Inflammatory macrophage (primary cell): ENCODE measurements around the gene ITPRID1.

ENCODE experiments used
- DNase-seq, 2 donors: peaks; one replicate each; pipeline ENCODE4 v3.0.0-alpha.2; 2020 to 2022

Gene ITPRID1

DNA sequence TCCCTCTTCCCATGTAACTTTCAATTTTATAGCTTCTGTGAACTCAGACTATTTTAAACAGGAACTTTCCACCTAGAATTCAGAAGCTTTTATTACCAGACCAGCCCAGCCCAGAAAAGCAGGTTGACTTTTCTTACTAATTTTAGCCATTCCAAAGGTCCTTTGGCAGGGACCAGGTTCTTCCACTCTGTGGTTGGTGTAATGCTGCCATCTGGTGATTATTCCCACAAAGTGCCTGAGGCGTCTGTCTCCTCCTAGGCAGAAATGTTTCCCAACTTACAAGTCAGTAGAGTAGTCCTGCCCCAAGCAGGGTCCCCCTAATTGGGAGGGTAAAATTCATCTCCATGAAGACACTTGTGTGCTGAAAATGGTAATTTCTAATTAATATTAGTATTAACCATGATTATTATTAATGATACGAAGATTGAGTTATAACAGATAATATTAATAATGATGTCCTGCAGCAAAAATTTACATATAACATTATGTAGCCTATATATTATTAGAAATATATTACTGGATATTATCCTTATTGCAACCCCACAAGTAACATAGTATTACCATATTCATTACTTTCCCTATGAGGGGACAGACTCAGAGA lies 120.1 kb downstream of the ITPRID1 start:
- peak; percentile 53 to 61 for DNase-seq

DNA sequence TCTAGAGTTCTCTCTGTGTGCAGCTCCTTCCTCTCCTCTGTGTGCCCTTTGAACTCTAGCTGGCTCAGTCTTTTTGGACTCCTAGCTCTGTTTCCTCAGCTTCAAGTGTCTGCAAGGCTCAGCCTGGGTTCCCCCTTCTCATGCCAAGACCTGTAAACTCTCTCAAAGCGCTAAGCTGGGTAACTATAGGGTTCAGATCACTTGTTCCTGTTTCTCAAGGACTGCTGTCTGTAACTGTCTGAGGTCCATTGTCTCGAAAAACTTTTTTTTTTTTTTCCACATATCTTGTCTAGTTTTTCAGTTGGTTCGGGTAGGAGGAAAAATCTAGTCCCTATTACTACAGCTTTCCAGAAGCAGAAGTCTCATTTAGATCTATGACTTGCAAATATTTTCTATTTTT lies 126.5 kb downstream of the ITPRID1 start:
- peak; percentile 60 to 65 for DNase-seq

DNA sequence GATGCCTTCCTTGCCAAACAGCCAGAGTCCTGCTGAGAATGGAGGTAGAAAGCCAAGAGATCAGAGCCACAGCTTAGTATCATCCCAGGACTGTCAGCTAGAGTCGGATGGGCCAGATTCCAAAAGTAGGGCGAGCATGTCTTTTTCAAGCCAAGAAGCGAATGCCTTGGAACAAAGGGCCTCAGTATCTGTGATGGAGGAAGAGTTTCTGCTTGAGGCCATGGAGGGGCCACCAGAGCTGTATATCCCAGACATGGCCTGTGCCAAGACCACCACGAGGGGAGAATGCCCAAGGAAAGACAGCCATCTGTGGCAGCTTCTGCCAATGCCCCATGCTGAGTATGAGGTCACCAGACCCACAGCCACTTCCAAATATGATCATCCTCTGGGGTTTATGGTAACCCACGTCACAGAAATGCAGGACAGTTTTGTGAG lies 128.8 kb downstream of the ITPRID1 start:
- DNase-seq, result no peak

DNA sequence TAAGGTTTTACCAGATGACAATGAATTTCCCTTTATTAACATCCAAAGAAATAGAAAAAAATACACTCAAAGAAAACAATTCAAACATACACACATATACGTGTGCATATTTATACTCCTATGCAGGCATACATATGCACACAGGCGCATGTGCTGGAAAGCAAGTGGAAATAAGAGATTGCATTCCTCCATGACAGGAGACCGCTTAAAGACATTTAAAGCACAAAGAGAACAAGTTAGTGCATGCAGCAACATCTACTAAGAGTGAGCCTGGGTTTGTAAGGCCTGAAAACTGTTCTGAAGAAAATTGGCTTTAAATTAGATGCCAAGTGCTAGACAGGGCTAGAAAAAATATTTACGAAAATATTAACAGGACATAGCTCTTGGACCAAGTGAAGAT lies 133.1 kb downstream of the ITPRID1 start:
- DNase-seq, result no peak

DNA sequence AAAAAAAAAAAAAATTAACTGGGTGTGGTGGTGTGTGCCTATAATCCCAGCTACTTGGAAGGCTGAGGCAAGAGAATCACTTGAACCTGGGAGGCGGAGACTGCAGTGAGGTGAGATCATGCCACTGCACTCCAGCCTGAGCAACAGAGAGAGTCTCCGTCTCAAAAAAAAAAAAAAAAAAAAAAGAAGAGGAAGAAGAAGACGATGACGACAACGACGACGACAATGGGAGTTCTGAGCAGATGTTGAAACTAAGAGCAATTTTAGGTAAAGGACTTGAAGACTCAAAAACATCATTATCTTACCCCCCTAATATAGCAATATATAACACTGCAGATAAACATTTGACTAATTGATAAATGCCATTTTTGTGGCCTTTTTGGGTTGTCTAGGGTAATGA lies 133.6 kb downstream of the ITPRID1 start:
- peak; percentile 57 to 59 for DNase-seq

DNA sequence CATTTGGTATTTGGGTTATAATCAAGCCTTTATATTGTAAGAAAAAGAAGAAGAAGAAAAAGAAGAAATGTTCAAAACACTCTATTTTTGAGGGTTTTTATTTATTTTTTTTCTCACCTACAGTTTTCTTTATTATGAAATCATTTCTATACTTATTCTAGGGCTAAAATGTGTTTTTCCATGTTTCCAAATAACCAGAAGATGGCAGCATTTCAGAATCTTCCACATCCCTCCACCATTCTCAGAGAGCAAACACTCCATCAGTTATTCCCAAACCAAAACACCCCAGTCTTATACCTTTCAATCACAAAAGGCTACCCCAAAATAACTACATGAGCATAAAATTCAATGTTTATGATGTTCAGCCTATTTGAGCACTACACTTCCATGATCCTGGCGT lies 134.4 kb downstream of the ITPRID1 start:
- DNase-seq, result peak; percentile 21 to 26

DNA sequence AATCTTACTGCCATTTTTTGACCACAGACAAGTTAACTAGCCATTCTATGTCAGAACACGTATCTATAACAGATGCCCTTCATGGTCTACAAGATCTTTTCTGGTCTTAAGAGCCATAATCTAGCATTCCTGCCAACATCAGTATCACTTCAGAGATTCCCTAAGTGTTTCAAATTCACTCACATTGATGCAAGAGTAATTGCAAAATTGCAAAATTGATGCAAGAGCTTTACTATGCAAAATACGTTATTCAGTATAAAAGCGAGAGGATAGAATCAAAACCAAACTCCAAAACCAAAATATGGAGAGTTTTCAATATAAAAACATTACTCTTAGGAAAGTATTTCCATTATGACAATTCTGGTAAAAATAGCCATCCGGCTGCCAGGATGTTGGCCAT lies 135.0 kb downstream of the ITPRID1 start:
- peak in 1 of 2 donors; percentile 57 for DNase-seq

DNA sequence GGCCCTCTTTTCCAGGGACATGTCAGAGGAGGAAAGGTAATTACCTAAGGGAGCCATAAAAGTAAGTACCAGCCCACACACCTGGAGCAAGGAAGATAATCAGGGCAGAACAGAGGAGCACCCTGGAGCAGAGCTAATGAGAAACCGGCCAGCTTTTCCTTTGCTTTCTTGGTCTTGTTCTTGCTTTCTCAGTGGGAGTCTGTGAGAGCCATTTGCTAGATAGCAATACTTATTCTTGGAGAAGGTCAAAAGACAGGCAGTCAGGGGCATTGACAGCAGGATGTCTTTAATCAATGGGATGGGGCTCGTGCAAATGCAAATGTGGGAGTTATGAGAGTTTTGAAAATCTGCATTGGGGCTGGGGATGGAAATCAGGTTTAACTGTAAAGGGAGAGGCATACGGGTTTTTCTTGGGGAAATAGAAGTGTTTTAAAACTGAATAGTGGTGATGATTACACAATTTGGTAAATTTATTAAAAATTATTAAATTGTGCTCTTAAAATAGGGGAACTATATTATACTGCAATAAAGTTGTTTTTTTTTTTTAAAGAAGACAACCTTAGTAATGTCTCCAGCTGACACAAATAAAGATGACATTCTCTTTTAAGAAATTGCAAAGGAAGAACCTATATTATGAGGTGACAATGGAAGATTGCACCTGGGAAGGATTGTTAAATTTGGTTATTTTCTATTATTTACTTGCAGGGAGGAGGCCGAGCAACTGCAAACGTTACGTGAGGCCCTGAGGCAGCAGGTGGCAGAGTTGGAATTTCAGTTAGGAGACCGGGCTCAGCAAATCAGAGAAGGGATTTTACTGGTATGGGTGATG lies 137.6 kb downstream of the ITPRID1 start:
- no peak for DNase-seq

DNA sequence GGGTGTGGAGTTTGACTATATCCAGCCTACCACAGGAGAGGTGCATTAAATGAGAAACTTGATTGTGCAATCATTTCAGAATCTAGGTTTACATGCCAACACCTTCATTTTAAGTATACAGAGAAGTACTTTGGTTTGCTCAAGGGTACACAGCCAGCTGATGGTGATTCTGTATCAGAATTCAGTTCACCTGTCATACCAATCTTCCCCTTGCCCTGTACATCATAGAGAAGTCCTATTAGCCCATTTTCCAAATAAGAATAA lies 138.1 kb downstream of the ITPRID1 start:
- no peak for DNase-seq

DNA sequence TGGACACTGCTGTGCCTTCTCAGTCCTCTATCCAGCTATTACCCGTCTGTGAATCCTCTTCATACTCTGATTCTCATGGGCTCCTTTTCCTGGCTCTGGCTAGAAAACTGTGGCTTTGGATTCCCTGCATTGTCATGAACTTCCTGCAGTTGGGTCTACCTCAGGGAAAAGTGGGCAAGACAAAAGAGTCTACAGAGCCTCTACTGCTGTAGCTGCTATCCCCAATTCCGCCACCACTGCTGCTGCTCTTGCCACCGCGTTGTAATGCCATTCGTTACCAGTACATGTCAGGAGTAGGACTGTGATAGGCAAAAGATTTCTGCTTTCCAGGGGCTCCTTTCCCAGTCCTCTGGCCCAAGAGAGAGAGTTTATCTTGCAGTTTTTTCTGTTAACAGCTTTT lies 149.2 kb downstream of the ITPRID1 start:
- peak in 1 of 2 donors; percentile 1 for DNase-seq

DNA sequence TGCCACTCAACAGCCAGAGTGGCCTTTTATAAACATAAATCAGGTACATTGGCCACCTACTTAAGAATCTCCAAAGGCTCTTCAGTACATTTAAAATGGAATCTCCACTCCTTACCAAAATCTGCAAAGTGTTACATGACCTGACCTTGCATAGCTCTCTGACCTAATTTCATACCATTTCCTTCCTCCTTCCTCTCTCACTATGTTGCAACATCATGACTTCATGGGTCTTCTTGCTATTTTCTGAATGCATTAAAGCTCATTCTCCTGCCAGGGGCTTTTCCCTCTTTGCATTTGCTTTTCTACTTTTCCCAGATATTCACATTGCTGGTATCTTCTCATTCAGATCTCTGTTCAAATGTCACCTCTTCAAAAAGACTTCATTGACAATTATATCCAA lies 151.0 kb downstream of the ITPRID1 start:
- DNase-seq, result peak; percentile 59 to 79

DNA sequence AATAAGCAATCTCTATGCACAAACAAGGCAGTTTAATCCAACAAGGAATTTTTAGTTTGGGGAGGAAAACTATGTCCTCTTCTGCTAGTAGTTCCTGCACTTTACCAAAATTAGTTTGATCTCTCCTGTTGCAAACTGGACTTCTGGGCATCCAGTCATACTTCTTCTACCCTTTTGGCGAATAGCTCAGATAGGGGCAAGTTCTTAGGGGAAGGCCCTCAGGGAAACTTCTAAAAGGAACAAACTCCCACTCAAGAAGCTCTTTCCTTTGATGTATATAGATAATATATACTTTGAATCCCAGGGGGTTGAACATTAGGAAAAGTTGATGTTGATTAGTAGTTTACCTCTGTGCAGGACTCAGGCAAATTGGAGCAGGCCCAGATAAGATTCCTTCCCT lies 151.7 kb downstream of the ITPRID1 start:
- no peak for DNase-seq

DNA sequence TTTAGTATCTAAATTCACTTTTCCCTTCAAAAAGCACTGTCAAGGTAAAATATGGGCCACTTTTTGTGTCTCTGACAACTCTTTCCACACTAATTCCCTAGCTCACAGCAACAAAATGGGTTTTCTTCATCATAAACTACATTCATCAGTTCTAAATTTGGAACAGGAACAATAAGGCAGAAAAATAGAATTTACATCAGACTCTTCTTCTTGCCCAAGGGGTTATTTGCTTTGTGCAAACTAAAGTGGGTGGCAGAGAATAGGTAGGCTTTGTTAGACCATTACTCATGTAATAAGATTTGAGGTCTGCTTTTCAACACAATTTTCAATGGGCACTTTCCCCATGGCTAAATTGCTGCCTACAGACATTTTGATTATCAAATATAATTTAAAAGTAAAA lies 155.6 kb downstream of the ITPRID1 start:
- DNase-seq, result peak; percentile 39 to 42

DNA sequence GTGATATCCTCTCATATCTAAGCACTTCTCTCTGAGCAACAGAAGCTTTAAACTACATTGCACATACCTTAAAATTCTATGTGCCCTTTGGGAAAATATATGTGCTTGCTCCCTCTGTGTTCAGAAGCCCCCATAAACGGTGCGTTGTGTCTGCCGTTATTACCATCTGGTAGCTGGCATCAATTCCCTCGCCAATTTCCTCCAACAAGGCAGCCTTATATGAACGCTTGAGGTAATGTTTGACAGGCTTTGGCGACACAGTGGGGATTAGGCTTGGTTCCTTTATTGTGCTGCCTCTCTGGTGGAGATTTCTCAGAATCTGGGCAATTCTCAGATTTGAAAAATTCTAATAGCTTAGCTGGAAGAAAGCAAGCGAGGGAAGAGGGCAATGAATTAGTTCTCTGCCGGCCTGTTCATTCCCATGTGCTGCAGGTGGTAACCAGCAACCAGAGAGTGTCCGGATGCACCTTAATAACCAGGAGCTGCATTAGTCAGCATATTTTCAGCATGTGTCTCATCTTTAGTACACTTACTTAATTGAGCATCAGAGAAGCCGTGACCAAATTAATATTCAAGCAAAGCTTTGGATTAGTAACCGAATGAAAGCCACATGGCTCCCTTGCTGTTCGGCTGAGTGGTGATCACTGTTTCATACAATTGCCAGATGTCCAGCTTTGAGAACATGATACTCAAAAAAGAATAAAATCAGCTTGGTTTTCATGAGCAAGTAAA lies 165.8 kb downstream of the ITPRID1 start:
- no peak for DNase-seq

DNA sequence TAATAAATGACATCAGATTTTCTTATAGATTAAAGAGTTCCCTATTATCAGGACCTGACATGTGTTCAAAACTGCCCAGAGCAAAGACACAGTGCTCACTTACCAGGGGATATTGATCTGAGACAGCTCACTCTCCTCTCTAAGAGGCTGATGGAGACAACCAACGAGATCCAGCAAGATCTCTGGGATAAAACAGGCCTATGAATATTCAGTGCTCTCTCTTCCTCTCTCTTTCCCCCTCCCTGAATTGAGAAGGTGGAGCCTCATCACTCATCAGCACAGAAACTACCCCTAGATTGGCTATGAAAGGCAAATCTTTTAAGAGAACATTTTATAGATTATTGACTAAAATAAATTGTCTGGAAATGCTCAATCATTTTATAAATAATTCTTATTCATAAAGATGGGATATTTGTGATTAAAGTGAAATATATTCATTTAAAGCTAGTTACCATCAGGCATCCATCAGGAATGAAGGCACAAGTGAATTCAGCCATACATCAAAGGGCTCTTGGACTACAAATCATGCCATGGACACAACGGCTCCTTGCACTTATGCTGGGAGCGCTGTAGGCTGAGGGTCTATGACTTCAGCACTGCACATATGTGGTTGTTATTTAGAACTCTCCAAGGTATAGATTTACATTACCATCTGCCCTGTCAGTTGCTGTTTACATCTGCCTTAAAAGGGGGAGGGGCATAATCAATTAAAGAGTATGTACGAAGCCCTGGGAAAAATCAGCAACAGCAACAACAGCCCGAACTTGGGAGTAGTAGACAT lies 169.7 kb downstream of the ITPRID1 start:
- no peak for DNase-seq

DNA sequence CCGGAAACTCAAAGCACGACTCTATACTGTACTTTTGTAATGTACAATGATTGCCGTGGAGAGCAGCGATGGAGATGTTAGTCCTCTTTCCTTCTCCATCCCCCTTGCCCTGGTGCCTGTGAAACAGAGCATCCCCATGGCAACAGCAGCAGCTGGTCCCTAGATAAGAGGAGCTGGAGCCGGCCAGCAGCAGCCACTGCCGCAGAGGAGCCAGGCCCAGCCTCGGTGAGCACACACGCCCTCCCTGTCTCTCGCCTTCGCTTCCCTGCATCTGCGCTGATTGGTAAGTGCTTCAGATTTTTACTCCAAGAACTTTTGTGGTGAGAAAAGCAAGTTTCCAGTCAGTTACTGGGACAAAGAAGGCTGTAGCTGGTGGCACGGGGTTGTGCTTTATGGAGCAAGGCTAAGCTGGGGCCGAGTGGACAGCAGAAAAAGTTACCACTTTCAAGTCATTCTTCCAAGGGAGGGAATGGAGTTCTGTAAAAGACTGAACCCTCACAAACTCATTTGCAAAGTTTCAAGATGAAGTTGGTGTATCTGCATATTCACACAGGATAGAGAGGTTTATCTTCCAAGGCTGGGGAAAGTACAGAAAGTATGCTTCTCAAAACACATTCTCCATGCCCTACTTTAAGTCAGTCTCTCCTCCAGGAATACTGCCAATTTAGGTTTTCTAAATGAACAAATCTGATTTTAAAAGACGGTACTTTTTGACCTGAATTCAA lies 173.3 kb downstream of the ITPRID1 start, which contains the start of gene PPP1R17:
TSS of gene PPP1R17 (plus strand) at position 192 of the 725 bp plus-strand sequence. CDS start 5,227 bp downstream, outside the sequence.
- DNase-seq, result no peak

DNA sequence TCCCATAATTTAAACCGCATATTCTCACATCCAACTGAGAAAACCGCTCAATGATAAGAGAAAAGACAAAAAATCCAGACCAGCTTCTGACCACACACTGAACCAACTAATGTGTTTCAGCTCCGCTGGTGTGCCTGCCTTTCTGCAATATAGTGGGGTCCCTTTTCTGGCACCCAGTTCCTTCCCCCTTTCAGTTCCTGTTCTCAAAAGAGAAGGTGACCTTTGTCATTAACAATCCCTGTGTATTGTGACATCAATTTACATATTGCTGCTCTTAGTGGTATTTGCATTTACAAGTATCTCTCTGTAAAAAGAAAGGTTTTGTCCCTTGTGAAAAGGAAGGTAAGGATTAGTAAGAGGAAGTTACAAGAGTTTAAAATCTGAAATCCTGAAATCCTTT lies 174.5 kb downstream of the ITPRID1 start:
- peak; percentile 84 to 86 for DNase-seq

DNA sequence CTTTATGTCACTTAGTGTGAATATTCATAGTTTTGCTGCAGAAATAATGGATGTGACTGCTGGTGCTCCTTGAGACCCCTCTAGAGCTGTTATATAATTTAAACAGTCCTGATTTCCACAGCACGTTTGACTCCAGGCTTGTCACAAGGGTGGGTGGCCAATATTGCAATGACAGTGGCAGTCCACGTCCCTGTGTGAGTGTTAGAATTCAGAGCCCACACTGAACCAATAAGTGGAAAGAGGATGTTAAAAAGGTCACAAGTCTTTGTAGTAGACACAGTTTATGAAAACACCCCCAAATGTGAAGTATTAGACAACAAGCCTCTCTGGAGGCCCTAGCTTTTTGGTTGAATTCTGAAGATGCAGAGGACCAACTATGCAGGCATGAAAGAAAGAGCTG lies 175.1 kb downstream of the ITPRID1 start:
- DNase-seq, result peak; percentile 69 to 76

DNA sequence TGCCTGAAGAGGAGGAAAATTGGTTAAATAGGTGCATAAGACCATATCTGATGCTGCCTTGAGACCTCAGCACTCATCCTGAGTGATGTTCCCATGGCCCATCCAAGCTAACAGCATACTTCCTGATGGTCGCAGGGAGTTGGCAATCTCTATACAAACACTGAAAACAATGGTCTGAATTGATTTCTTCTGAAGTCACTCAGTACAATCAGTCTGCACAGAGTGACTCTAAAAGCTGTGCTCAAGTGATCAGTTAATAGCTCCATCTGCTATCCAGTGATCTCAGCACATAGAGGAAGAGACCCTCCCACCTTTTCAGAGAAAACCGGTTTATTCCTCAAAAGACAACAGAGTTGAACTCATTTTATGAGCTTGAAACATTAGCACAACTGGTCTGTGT lies 177.0 kb downstream of the ITPRID1 start:
- DNase-seq, result no peak

DNA sequence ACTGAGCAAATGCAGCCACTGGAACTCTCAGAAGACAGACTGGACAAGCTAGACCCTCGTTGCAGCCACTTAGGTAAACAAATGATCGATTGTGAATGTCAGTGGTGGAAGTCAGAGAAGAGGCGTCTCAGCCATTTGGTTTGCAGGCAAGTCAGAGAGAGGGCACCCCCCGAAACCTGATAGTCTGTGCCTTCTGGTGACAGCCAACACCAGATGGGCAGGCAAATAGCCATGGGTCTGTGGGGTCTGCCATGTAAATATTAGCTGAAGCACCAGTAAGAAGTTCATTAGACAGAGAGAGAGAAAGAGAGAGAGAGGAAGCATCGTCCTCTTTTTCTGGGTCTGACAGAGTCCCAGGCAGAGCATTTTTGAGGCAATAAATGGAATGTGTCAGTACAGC lies 178.6 kb downstream of the ITPRID1 start:
- no peak for DNase-seq

DNA sequence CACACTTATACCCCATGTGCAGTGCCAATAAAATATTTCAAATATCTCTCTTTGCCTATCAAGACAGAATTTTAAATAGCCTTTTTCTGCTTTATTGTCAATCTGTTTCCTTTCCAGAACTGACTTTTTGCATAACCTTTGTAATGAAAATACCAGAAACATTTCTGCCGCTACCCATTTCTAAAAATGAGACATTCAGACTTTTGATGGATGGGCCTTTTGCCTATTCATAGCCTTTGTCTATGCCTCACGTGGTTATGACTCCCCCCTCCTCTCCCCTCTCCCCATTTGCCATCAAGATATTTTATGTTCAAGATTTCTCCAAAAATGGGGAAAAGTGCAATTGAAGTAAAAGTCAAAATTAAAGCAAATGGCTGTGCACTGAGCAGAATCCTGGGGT lies 179.0 kb downstream of the ITPRID1 start:
- no peak for DNase-seq
